ENCODE results near the gene SLC26A9.

Gene SLC26A9

GRCh38 chr1:205938682-205939081 lies 4.6 kb downstream of the SLC26A9 start:
- TF ChIP-seq CTCF (IDR thresholded peaks at IDR 0.05; ENCODE audit: extremely low read depth, missing control alignments) = no peak
- no peak for DNase-seq (ENCODE audit: low spot score)

GRCh38 chr1:205936846-205937586 lies 6.2 kb downstream of the SLC26A9 start:
- no peak for DNase-seq (ENCODE audit: low spot score)
- no peak for TF ChIP-seq CTCF (IDR thresholded peaks at IDR 0.05; ENCODE audit: extremely low read depth, missing control alignments)

GRCh38 chr1:205936311-205936710 lies 6.9 kb downstream of the SLC26A9 start:
- no peak for TF ChIP-seq CTCF (IDR thresholded peaks at IDR 0.05; ENCODE audit: extremely low read depth, missing control alignments)
- no peak for DNase-seq (ENCODE audit: low spot score)

- no peak for TF ChIP-seq CTCF (IDR thresholded peaks at IDR 0.05; ENCODE audit: extremely low read depth, missing control alignments)
- DNase-seq (ENCODE audit: low spot score) = no peak
Measured at GRCh38 chr1:205935869-205936268, 7.4 kb downstream of the SLC26A9 start.

GRCh38 chr1:205934788-205935187 lies 8.5 kb downstream of the SLC26A9 start:
- no peak for TF ChIP-seq CTCF (IDR thresholded peaks at IDR 0.05; ENCODE audit: extremely low read depth, missing control alignments)
- no peak for DNase-seq (ENCODE audit: low spot score)

- no peak for TF ChIP-seq CTCF (IDR thresholded peaks at IDR 0.05; ENCODE audit: extremely low read depth, missing control alignments)
- no peak for DNase-seq (ENCODE audit: low spot score)
Measured at GRCh38 chr1:205933671-205934618, 9.3 kb downstream of the SLC26A9 start.

GRCh38 chr1:205932776-205933175 lies 10.5 kb downstream of the SLC26A9 start:
- no peak for TF ChIP-seq CTCF (IDR thresholded peaks at IDR 0.05; ENCODE audit: extremely low read depth, missing control alignments)

More at GRCh38 chr1:205932776-205933175, 10.5 kb downstream of the SLC26A9 start:
- DNase-seq (ENCODE audit: low spot score) = no peak
